ENCODE measurements around the gene ZNHIT1.

The ZNHIT1 gene

DNA sequence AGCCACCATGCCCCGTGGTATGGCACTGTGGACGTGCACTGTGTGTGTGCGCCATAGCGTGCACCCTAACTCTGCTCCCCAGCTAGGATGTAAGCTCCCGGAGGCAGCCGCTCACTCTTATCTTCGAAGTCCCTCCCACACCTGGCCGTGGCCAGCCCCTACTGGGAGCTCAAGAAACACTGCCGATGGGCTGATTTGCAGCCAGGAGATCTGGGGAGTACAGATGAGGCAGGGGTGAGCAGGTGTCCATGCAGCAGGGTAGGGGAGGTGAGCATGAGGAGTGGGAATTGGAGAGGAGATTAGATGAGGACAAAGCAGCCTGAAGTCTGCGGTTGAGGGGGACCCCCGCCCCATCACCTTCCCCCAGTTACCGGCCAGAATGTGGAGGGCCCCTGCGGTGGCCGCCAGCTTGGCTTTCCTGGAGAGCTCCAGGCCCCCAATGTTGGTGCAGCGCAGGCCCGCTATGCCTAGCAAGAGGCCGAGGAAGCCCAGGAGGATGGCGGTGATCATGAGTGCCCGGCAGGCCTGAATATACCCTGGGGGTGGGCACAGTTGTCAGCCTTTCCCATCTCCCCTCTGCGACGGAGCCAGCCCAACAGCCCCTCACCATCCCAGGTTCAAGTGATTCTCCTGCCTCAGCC, 16.1 kb downstream of the ZNHIT1 start:
- TF ChIP-seq, protein P1, sequence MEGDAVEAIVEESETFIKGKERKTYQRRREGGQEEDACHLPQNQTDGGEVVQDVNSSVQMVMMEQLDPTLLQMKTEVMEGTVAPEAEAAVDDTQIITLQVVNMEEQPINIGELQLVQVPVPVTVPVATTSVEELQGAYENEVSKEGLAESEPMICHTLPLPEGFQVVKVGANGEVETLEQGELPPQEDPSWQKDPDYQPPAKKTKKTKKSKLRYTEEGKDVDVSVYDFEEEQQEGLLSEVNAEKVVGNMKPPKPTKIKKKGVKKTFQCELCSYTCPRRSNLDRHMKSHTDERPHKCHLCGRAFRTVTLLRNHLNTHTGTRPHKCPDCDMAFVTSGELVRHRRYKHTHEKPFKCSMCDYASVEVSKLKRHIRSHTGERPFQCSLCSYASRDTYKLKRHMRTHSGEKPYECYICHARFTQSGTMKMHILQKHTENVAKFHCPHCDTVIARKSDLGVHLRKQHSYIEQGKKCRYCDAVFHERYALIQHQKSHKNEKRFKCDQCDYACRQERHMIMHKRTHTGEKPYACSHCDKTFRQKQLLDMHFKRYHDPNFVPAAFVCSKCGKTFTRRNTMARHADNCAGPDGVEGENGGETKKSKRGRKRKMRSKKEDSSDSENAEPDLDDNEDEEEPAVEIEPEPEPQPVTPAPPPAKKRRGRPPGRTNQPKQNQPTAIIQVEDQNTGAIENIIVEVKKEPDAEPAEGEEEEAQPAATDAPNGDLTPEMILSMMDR (IDR thresholded peaks at IDR 0.05; ENCODE audit: borderline replicate concordance, insufficient read depth, low read depth, low read length): no peak
- H3K4me3 ChIP-seq (ENCODE audit: low read depth, low read length): no peak overlapping the region

DNA sequence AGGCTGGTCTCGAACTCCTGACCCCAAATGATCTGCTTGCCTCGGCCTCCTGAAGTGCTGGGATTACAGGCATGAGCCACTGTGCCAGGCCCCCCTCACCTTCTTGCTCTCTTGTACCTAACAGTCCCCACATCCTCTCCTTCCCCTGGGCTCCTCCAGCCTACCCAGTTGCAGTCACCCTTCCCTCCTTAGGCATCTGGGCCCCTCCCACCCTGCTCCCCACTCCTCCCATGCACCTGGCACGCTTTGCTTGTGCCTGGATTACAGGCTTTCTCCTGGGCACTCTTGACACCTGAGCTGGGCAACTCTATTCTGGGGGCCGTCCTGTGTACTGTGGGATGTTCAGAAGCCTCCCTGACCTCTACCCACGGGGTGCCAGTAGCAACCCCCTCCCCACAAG, 16.7 kb downstream of the ZNHIT1 start:
- TF ChIP-seq, protein P1 (IDR thresholded peaks at IDR 0.05; ENCODE audit: borderline replicate concordance, insufficient read depth, low read depth, low read length): no peak
- no peak overlapping the region for H3K4me3 ChIP-seq (ENCODE audit: low read depth, low read length)

DNA sequence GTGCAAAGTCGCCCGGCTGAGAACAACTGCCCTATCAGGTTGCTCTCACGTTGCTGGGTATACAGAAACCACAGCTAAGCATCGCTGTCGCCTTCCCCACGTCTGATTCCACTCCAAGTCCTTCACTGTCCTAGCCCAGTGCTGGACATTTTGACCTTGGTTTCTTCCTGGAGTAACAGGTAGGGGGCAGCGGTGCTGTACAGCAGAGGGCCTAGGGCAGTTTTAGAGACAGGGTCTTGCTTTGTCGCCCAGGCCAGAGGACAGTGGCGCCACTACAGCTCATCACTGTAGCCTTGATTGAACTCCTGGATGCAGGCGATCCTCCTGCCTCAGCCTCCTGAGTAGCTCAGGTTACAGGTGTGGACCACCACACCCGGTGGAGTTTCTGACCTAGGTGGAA, 17.1 kb downstream of the ZNHIT1 start:
- no peak overlapping the region for H3K4me3 ChIP-seq (ENCODE audit: low read depth, low read length)
- TF ChIP-seq, protein P1 (IDR thresholded peaks at IDR 0.05; ENCODE audit: borderline replicate concordance, insufficient read depth, low read depth, low read length): no peak

DNA sequence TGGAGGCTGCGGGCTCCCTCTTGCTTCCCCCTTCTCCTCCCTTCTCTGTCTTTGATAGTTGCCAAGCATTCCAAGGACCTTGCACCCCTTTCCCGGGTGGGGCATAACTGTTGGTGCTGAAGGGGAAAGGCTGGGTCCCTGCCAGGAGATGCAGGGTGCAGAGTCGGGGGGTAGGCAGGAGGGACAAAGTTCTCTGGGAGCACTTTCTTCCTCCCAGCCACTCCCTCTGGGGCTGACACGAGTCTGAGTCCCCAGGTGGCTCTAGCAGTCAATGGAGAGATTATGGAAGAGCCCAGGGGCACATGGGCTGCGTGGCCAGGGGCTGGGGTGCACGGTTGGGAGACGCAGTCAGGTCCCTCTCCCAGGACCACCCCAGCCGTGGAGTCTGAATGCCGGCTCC, 17.6 kb downstream of the ZNHIT1 start:
- TF ChIP-seq, protein P1 (IDR thresholded peaks at IDR 0.05; ENCODE audit: borderline replicate concordance, insufficient read depth, low read depth, low read length): no peak
- no peak overlapping the region for H3K4me3 ChIP-seq (ENCODE audit: low read depth, low read length)

DNA sequence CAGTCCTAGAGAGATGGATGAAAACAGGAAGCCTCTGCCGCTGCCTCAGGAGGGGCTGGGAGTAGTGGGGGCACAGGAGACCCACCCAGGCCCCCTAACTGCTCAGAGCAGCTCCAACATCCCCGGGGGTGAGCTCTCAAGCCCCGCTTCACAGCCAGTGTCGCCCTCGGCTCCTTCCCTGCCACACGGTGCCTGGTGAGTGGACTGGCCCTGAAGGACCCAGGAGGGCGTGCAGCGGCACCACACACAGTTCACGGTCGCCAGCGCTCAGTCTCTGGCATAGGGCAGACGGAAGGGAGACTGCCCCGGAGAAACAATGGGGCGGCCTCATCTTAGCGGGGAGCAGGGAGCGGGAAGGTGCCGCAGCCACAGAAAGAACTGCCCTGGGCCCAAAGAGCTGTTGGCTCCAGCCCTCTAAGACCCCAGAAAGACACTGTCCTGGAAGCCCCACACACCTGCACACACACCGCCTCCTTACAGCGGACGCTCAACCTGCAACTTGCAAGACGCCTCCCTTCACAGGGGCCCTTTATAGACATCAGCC, 18.4 kb downstream of the ZNHIT1 start:
- H3K4me3 ChIP-seq (ENCODE audit: low read depth, low read length): no peak overlapping the region

DNA sequence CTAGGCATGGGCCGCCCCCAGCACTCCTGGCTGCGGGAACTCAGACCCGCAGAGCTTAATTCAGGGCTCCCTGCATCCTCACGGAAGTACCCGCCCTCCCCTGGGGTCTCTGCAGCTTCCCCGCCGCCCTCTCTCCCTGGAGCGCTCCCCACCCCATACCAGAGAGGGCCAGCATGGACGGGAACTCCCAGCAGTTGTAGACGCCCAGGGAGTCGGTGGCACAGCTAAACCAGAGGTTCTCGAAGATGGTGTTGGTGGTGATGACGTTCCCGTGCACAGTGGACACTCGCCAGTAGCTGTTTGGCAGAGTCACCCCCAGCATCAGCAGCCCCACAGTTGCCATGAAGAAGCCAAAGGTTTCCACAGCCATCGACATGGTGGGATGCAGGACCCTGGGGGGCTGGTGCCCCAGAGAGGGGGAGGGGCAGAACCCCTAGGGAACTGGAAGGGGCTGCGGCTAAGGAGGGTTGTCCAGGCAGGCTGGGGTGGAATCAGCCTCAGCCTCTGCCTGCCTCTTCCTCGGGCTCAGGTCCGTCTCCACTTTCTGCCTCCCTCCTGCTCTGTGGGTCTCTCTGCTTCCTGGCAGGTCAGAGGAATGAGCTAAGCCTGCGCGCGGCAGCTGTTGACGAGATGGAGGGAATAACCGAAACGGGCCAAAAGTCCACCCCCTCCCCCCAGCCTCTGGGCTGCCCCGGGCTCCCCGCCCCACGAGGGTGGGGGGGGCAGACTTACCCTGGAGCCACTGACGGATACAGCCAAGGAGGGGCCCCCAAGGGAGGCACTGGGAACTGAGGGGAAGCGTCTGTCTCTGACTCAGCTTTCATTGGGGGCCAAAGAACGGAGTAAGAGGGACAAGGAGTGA, 19.5 kb downstream of the ZNHIT1 start, which contains the start of gene CLDN15:
Gene CLDN15 (minus strand): TSS at position 597 of the 862 bp plus-strand sequence. CDS start 221 bp downstream, at position 376.
- no peak within 1 kb of the TSS for H3K4me3 ChIP-seq (ENCODE audit: low read depth, low read length)
- TF ChIP-seq, protein P1 (IDR thresholded peaks at IDR 0.05; ENCODE audit: borderline replicate concordance, insufficient read depth, low read depth, low read length): no peak

More for the DNA sequence above, 18.4 kb downstream of the ZNHIT1 start:
- TF ChIP-seq, protein P1 (IDR thresholded peaks at IDR 0.05; ENCODE audit: borderline replicate concordance, insufficient read depth, low read depth, low read length): no peak
